ENCODE measurements around the gene GRIN3A. TPM values are rescaled to one million over a fixed set of nuclear protein-coding genes. Genes with fewer than 3 reads are reported as not detected.

The GRIN3A gene
- total RNA-seq, 1 experiment from 2014 or later = not detected

DNA sequence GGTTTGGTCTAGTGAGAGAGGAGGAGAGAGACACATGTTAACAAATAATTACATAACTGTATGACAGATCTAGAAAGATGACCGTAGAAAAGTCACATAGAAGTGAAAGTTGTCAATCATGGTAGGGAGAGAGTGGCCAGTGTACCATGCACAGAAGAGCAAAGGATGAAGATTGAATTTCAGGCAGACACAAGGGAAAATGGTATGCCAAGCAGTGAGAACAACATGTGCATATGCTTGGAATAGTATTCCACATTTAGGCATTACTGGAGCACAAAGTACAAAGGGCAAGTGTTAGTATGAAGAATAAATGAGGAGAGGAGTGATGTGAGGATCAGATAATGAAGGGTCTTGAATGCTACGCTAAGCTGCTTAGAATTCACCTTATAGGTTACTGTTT lies 20.3 kb downstream of the GRIN3A start:
- Histone ChIP-seq H3K79me1 (ENCODE audit: insufficient read depth, low read depth, low read length, poor library complexity, severe bottlenecking) (no peaks in the 10 kb centered on the region), H2BK120ac (ENCODE audit: low read depth, low read length, poor library complexity, severe bottlenecking) (no peak overlapping the region), H3K14ac (ENCODE audit: insufficient read depth, low read length) (no peak overlapping the region), H2AK5ac (ENCODE audit: insufficient read length, low read length) (no peak overlapping the region), H3K18ac (ENCODE audit: insufficient read length, low read depth, low read length) (no peak overlapping the region), H3K9ac (ENCODE audit: extremely low read depth, insufficient read length, low read length) (no peak overlapping the region), H2BK12ac (ENCODE audit: insufficient read length, low read depth, low read length) (no peak overlapping the region), H3K9me3 (ENCODE audit: control insufficient read depth, low read depth, low read length) (no peaks in the 10 kb centered on the region), H3K4ac (ENCODE audit: low read depth, low read length) (no peak overlapping the region), H3K56ac (ENCODE audit: insufficient read length, low read depth, low read length) (no peak overlapping the region), H3K23ac (ENCODE audit: insufficient read length, low read depth, low read length) (no peak overlapping the region), H2BK20ac (ENCODE audit: low read depth, low read length, poor library complexity, severe bottlenecking) (no peak overlapping the region), H4K8ac (replicated peaks; ENCODE audit: insufficient read length, low read depth, low read length) (no peak overlapping the region), H3K4me1 (ENCODE audit: insufficient read depth, low read length) (no peaks in the 10 kb centered on the region), H4K5ac (ENCODE audit: insufficient read length, low read depth, low read length) (no peak overlapping the region), H3K23me2 (ENCODE audit: insufficient read length, low read depth, low read length, poor library complexity, severe bottlenecking) (no peaks in the 10 kb centered on the region), H2BK5ac (ENCODE audit: insufficient read length, low read length) (no peak overlapping the region), H4K91ac (ENCODE audit: insufficient read length, low read depth, low read length) (no peak overlapping the region), H3K27me3 (ENCODE audit: insufficient read depth, low read length) (no peaks in the 10 kb centered on the region), H4K20me1 (ENCODE audit: control insufficient read depth, insufficient read depth, insufficient read length) (no peaks in the 10 kb centered on the region), H3K79me2 (ENCODE audit: insufficient read depth, low read length) (no peaks in the 10 kb centered on the region), H3T11ph (ENCODE audit: low read length) (no peak overlapping the region), H2BK15ac (ENCODE audit: low read depth, low read length) (no peak overlapping the region), H3K27ac (ENCODE audit: insufficient read length, low read depth, low read length) (no peak overlapping the region), H3K4me2 (ENCODE audit: insufficient read depth, insufficient read length, low read length) (no peak overlapping the region), H2AFZ (ENCODE audit: low read length) (no peak overlapping the region)
- no peak overlapping the region for H3K4me3 Mint-ChIP-seq
- no peaks in the 10 kb centered on the region; a peak in 1 of 7 replicates for H3K36me3 Mint-ChIP-seq (ENCODE audit: insufficient read depth in 1 of 3, low read depth in 3 of 3)
- no peak for DNase-seq
- no peaks in the 10 kb centered on the region; a peak in 1 of 5 replicates for H3K9me3 Mint-ChIP-seq
- WGBS (ENCODE audit: extremely low coverage, insufficient read length, low lambda C conversion rate) = no CpG with 5 or more reads among the region's 2 CpGs
- H3K4me1 Mint-ChIP-seq = no peaks in the 10 kb centered on the region
- TF ChIP-seq, protein P1, sequence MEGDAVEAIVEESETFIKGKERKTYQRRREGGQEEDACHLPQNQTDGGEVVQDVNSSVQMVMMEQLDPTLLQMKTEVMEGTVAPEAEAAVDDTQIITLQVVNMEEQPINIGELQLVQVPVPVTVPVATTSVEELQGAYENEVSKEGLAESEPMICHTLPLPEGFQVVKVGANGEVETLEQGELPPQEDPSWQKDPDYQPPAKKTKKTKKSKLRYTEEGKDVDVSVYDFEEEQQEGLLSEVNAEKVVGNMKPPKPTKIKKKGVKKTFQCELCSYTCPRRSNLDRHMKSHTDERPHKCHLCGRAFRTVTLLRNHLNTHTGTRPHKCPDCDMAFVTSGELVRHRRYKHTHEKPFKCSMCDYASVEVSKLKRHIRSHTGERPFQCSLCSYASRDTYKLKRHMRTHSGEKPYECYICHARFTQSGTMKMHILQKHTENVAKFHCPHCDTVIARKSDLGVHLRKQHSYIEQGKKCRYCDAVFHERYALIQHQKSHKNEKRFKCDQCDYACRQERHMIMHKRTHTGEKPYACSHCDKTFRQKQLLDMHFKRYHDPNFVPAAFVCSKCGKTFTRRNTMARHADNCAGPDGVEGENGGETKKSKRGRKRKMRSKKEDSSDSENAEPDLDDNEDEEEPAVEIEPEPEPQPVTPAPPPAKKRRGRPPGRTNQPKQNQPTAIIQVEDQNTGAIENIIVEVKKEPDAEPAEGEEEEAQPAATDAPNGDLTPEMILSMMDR (conservative IDR thresholded peaks at IDR 0.05) = no peak
- H3K27me3 Mint-ChIP-seq (ENCODE audit: low read depth) = peaks cover 10% of the 10 kb centered on the region
- H3K27ac Mint-ChIP-seq = no peak overlapping the region

Measured in H9 (cell line).